ENCODE results near the gene UBE2M. TPM values are rescaled to one million over a fixed set of nuclear protein-coding genes. Genes with fewer than 3 reads are reported as not detected.

Gene UBE2M
- total RNA-seq, 2 donors from 2014 or later: 27.7 to 44.2 TPM

- Histone ChIP-seq H3K4me3 (peak overlapping the region; percentile 7 to 25), H3K27me3 (replicated peaks; ENCODE audit: insufficient read depth) (no peaks in the 10 kb centered on the region), H3K4me1 (replicated peaks) (peaks cover 3% of the 10 kb centered on the region), H3K27ac (peak overlapping the region in 1 of 2 donors; percentile 27), H3K36me3 (no peaks in the 10 kb centered on the region), H3K9me3 (no peaks in the 10 kb centered on the region)
- DNase-seq (ENCODE audit: low spot score): no peak
- TF ChIP-seq CTCF (IDR thresholded peaks at IDR 0.05) (no peak), POLR2A (IDR thresholded peaks at IDR 0.05) (peak; percentile 19)
- intact Hi-C loops (cut with DNase I): no loop called here
- 2% methylated on average over 34 of the region's 55 CpGs for WGBS
Observed at GRCh38 chr19:58538257-58539168, 19.9 kb downstream of the UBE2M start.

- Histone ChIP-seq H3K9me3 (no peaks in the 10 kb centered on the region), H3K4me1 (replicated peaks) (peaks cover 3% of the 10 kb centered on the region), H3K27ac (no peak overlapping the region), H3K4me3 (no peak overlapping the region), H3K27me3 (replicated peaks; ENCODE audit: insufficient read depth) (no peaks in the 10 kb centered on the region), H3K36me3 (no peaks in the 10 kb centered on the region)
- intact Hi-C loops (cut with DNase I): no loop called here
- DNase-seq (ENCODE audit: low spot score): no peak
- WGBS: 83% methylated on average over 8 of the region's 8 CpGs
- TF ChIP-seq POLR2A (IDR thresholded peaks at IDR 0.05): no peak
- TF ChIP-seq CTCF (IDR thresholded peaks at IDR 0.05): no peak
- no peak for TF ChIP-seq POLR2AphosphoS5 (IDR thresholded peaks at IDR 0.05)
Observed at GRCh38 chr19:58536852-58537798, 21.3 kb downstream of the UBE2M start.

- Histone ChIP-seq H3K4me3 (no peak overlapping the region), H3K27ac (no peak overlapping the region), H3K9me3 (no peaks in the 10 kb centered on the region), H3K4me1 (replicated peaks) (peaks cover 3% of the 10 kb centered on the region), H3K36me3 (no peaks in the 10 kb centered on the region), H3K27me3 (replicated peaks; ENCODE audit: insufficient read depth) (no peaks in the 10 kb centered on the region)
- 94% methylated on average over 3 of the region's 3 CpGs for WGBS
- no peak for DNase-seq (ENCODE audit: low spot score)
- TF ChIP-seq CTCF (IDR thresholded peaks at IDR 0.05) (no peak), POLR2A (IDR thresholded peaks at IDR 0.05) (no peak), POLR2AphosphoS5 (IDR thresholded peaks at IDR 0.05) (no peak)
- intact Hi-C loops (cut with DNase I): no loop called here
Observed at GRCh38 chr19:58535857-58536256, 22.6 kb downstream of the UBE2M start.

GRCh38 chr19:58531034-58531840 is 27.2 kb downstream of the UBE2M start:
- DNase-seq (ENCODE audit: low spot score): no peak
- Histone ChIP-seq H3K27ac (no peak overlapping the region), H3K4me3 (no peak overlapping the region), H3K27me3 (replicated peaks; ENCODE audit: insufficient read depth) (no peaks in the 10 kb centered on the region), H3K36me3 (no peaks in the 10 kb centered on the region), H3K4me1 (replicated peaks) (no peaks in the 10 kb centered on the region), H3K9me3 (no peaks in the 10 kb centered on the region)
- WGBS: 54% methylated on average over 10 of the region's 10 CpGs
- intact Hi-C loops (cut with DNase I): no loop called here
- TF ChIP-seq CTCF (IDR thresholded peaks at IDR 0.05) (no peak), POLR2A (IDR thresholded peaks at IDR 0.05) (no peak), POLR2AphosphoS5 (IDR thresholded peaks at IDR 0.05) (no peak)
